BE2C (cell line): Measurements from ENCODE around the gene MOK.
A peak's percentile ranks its signal among the peaks of the same experiment; 100 is the strongest.

Source experiments
- DNase-seq: peaks from one replicate; pipeline ENCODE4 v3.0.0-alpha.2; 2020
- H3K27me3 ChIP-seq: fragments of 250-450 bp; sonication (Bioruptor Pico); 2 replicates; pipeline ENCODE4 v1.5.1; 2020; ENCODE audit warnings: mild to moderate bottlenecking
- H3K36me3 ChIP-seq: fragments of 250-450 bp; sonication (Bioruptor Pico); 2 replicates; pipeline ENCODE4 v1.5.1; 2020; ENCODE audit warnings: mild to moderate bottlenecking
- H3K4me1 ChIP-seq: fragments of 250-450 bp; sonication (Bioruptor Pico); 2 replicates; pipeline ENCODE4 v1.5.1; 2020
- H3K4me3 ChIP-seq: 2 replicates; pipeline ENCODE4 v1.5.1; 2011; ENCODE audit warnings: low read depth, low read length
- H3K9me3 ChIP-seq: fragments of 250-450 bp; sonication (Bioruptor Pico); 2 replicates; pipeline ENCODE4 v1.5.1; 2020
- TF ChIP-seq, protein P1 (sequence below): IDR thresholded peaks from 2 replicates; pipeline ENCODE4 v1.5.1; 2012; ENCODE audit warnings: mild to moderate bottlenecking, low read depth, low read length

Gene MOK

GRCh38 chr14:102320033-102320660, 15.2 kb upstream of the MOK start:
- peak; percentile 36 for DNase-seq
- TF ChIP-seq, protein P1, sequence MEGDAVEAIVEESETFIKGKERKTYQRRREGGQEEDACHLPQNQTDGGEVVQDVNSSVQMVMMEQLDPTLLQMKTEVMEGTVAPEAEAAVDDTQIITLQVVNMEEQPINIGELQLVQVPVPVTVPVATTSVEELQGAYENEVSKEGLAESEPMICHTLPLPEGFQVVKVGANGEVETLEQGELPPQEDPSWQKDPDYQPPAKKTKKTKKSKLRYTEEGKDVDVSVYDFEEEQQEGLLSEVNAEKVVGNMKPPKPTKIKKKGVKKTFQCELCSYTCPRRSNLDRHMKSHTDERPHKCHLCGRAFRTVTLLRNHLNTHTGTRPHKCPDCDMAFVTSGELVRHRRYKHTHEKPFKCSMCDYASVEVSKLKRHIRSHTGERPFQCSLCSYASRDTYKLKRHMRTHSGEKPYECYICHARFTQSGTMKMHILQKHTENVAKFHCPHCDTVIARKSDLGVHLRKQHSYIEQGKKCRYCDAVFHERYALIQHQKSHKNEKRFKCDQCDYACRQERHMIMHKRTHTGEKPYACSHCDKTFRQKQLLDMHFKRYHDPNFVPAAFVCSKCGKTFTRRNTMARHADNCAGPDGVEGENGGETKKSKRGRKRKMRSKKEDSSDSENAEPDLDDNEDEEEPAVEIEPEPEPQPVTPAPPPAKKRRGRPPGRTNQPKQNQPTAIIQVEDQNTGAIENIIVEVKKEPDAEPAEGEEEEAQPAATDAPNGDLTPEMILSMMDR = 0 out of 2 replicates have a peak, but pooled peaks have one; percentile 2
- no peaks in the 10 kb centered on the region for H3K36me3 ChIP-seq
- H3K27me3 ChIP-seq = no peaks in the 10 kb centered on the region
- H3K4me1 ChIP-seq = peaks cover 6% of the 10 kb centered on the region
- H3K4me3 ChIP-seq = peak overlapping the region; percentile 87
- H3K9me3 ChIP-seq = no peaks in the 10 kb centered on the region

DNA sequence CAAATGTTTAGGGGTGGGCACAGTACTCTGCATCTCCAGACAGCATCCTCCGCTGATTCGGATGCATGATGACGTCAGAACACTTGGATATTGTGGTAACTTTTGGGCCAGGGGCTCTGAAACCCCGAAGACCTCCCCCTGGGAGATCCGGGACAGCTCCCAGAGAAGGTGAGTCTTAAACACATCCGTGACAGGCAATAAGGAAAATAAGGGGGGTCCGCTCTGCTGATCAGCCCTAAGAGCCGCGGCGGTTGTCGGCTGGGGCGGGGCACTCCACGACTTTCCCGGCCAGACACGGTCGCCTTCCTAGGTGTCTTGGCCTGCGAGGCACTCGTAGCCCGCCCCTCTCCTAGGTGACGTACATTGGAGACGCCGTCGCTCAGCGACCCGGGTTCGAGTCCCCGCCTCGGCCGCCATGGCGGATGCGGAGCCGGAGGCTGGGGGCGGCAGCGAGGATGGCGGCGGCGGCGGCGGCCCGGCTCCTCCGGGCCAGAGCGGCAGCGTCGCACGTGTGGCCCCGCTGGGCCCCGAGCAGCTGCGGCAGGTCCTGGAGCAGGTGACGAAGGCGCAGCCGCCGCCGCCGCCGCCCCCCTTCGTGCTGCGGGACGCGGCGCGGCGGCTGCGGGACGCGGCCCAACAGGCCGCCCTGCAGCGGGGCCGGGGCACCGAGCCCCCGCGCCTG, 14.5 kb upstream of the MOK start, which contains the start of gene ZNF839:
ZNF839 (plus strand) TSS at position 396 of the 682 bp plus-strand sequence; CDS start at position 416, 20 bp downstream.
- TF ChIP-seq, protein P1 = no peak
- DNase-seq = peak; percentile 95
- H3K4me1 ChIP-seq = peaks cover 6% of the 10 kb centered on the region
- peak within 1 kb of the TSS; percentile 87 for H3K4me3 ChIP-seq
- H3K27me3 ChIP-seq = no peaks in the 10 kb centered on the region
- H3K36me3 ChIP-seq = no peaks in the 10 kb centered on the region
- H3K9me3 ChIP-seq = no peaks in the 10 kb centered on the region

DNA sequence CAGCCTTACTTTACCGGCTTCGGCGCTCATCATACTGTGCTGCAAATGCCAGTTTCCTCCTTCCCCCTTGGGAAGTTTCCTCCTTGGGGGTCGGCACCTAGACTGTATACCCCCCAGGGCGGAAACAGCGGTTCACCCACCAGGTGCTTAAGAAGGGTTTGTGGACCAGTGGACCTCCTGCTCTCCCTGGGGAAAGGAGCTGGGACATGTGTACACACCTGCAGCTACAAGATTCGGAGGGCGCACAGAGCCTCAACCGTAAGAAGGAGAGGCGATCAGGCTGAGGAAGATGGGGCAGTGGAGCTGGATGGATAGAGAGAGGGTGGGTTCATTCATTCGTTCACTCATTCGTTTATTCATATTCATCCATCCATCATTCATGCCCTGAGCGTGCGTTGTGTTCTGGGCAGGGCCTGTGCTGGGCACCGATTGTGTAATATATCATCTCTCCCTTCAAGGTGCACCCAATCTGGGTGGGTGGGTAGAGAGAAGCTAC, 13.9 kb upstream of the MOK start:
- TF ChIP-seq, protein P1 = no peak
- Histone ChIP-seq H3K36me3 (no peaks in the 10 kb centered on the region), H3K4me1 (peaks cover 8% of the 10 kb centered on the region), H3K4me3 (peak overlapping the region; percentile 87), H3K9me3 (no peaks in the 10 kb centered on the region), H3K27me3 (no peaks in the 10 kb centered on the region)
- no peak for DNase-seq

DNA sequence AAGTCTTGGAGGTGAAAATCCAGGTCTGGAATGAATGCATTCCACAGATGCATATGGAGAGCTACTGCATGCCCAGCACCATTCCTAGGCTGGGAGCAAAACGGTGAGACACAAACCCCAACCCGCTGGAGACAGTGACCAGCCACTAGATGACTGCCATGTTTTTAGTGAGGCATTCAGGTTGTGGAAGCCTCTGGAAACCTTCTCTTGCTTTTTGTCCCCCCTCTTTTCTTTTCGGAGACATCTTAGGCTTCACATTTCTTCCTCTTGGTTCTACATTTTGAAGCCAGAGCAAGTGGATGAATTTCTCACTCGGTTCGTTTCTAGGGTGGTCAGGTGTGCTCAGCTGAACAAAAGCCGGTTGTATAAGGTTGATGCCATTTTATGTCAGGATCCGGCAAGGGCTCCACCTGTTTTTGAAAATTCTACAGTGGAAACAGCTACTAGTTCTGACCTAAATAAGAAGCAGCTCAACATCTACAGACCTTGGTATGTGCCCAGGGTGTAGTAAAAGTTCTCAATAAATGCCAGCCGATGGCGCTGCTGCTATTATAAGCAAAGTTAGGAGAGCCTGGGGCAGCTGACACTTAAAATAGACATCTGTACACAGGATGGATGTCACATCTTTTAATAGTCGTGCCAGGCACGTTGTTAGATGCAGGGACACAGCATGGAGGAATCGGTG, 12.7 kb upstream of the MOK start:
- DNase-seq = no peak
- Histone ChIP-seq H3K36me3 (no peaks in the 10 kb centered on the region), H3K4me1 (peaks cover 10% of the 10 kb centered on the region), H3K4me3 (peak overlapping the region; percentile 85), H3K9me3 (no peaks in the 10 kb centered on the region), H3K27me3 (no peaks in the 10 kb centered on the region)
- TF ChIP-seq, protein P1 = 0 out of 2 replicates have a peak, but pooled peaks have one; percentile 19

- peaks cover 10% of the 10 kb centered on the region for H3K4me1 ChIP-seq
- no peaks in the 10 kb centered on the region for H3K36me3 ChIP-seq
Measured at GRCh38 chr14:102316743-102317563, 12.0 kb upstream of the MOK start.

More at GRCh38 chr14:102316743-102317563, 12.0 kb upstream of the MOK start:
- no peaks in the 10 kb centered on the region for H3K27me3 ChIP-seq
- TF ChIP-seq, protein P1 = peak; percentile 78
- peak overlapping the region; percentile 85 for H3K4me3 ChIP-seq
- no peaks in the 10 kb centered on the region for H3K9me3 ChIP-seq
- peak; percentile 90 for DNase-seq
